Thoracic aorta (tissue), 2 donors: Measurements from ENCODE around the gene AMOTL2. TPM values are rescaled to one million over a fixed set of nuclear protein-coding genes. Genes with fewer than 3 reads are reported as not detected.

Source experiments
- ATAC-seq: fragments of 150-250 bp; one replicate; pipeline ENCODE4 v1.8.0; 2017; ENCODE audit warnings: low read depth; ENCODE audit not compliant: insufficient number of reproducible peaks, low FRiP score
- DNase-seq: peaks from one replicate; pipeline ENCODE4 v3.0.0-alpha.2; 2020; ENCODE audit warnings: low spot score
- H3K27ac ChIP-seq, 2 donors: fragments of 200-600 bp; sonication (generic); 1 replicate in 1 of 2; 2 replicates in 1 of 2; pipeline ENCODE4 v1.5.1; 2016; ENCODE audit warnings: mild to moderate bottlenecking in 2 of 2, moderate library complexity in 2 of 2
- H3K27me3 ChIP-seq: fragments of 200-600 bp; sonication (generic); replicated peaks from 2 replicates; pipeline ENCODE4 v1.6.0; 2016; ENCODE audit warnings: mild to moderate bottlenecking; ENCODE audit not compliant: insufficient read depth
- H3K36me3 ChIP-seq: fragments of 200-600 bp; sonication (generic); one replicate; pipeline ENCODE4 v1.5.1; 2016
- H3K4me1 ChIP-seq, 2 donors: fragments of 200-600 bp; sonication (generic); 1 replicate in 1 of 2; 2 replicates in 1 of 2; pipeline versions ENCODE4 v1.5.1 to v1.6.0; 2016; ENCODE audit warnings: low read depth in 2 of 2, mild to moderate bottlenecking in 1 of 2; ENCODE audit not compliant: control insufficient read depth in 1 of 2
- H3K4me3 ChIP-seq: fragments of 200-600 bp; sonication (generic); 2 replicates; pipeline ENCODE4 v1.5.1; 2016; ENCODE audit warnings: mild to moderate bottlenecking
- H3K9me3 ChIP-seq: fragments of 200-600 bp; sonication (generic); 2 replicates; pipeline ENCODE4 v1.5.1; 2016
- CTCF ChIP-seq: fragments of 200-600 bp; sonication (generic); IDR thresholded peaks from one replicate; pipeline ENCODE4 v1.5.1; 2019; ENCODE audit warnings: antibody characterized with exemption
- total RNA-seq, 2 donors: library from RNA; depleted of rRNA; stranded (reverse); fragments of >200 nt; gene quantifications; one replicate each; pipeline versions ENCODE4 v1.1.0 to v1.2.3, GENCODE V29; 2016

AMOTL2 gene
- total RNA-seq, 2 donors from 2014 or later = 62.4 to 161 TPM

- Histone ChIP-seq H3K9me3 (peaks cover 9% of the 10 kb centered on the region), H3K4me1 (peaks cover 31 to 45% of the 10 kb centered on the region in 2 donors), H3K36me3 (no peaks in the 10 kb centered on the region), H3K27ac (peak overlapping the region; percentile 65 to 74), H3K4me3 (no peak overlapping the region), H3K27me3 (no peaks in the 10 kb centered on the region)
- ATAC-seq (no peak), DNase-seq (no peak)
- no peak for TF ChIP-seq CTCF
These were observed 26.7 kb downstream of the AMOTL2 start for GRCh38 chr3:134347551-134347950.

- Histone ChIP-seq H3K36me3 (no peaks in the 10 kb centered on the region), H3K4me1 (peaks cover 30 to 40% of the 10 kb centered on the region in 2 donors), H3K27me3 (no peaks in the 10 kb centered on the region), H3K27ac (peak overlapping the region in 1 of 2 donors; percentile 74), H3K4me3 (no peak overlapping the region), H3K9me3 (peaks cover 9% of the 10 kb centered on the region)
- no peak for TF ChIP-seq CTCF
- no peak for DNase-seq
- ATAC-seq = no peak
These were observed 27.5 kb downstream of the AMOTL2 start for GRCh38 chr3:134346744-134347143.

- Histone ChIP-seq H3K9me3 (peaks cover 9% of the 10 kb centered on the region), H3K4me3 (no peak overlapping the region), H3K4me1 (peaks cover 20 to 26% of the 10 kb centered on the region in 2 donors), H3K36me3 (no peaks in the 10 kb centered on the region), H3K27ac (peak overlapping the region; percentile 1 to 74), H3K27me3 (no peaks in the 10 kb centered on the region)
- DNase-seq (no peak), ATAC-seq (no peak)
- TF ChIP-seq CTCF = no peak
These were observed 29.0 kb downstream of the AMOTL2 start for GRCh38 chr3:134345202-134345601.

GRCh38 chr3:134344560-134344959 lies 29.7 kb downstream of the AMOTL2 start:
- no peak for TF ChIP-seq CTCF
- Histone ChIP-seq H3K27me3 (no peaks in the 10 kb centered on the region), H3K4me1 (peaks cover 20 to 22% of the 10 kb centered on the region in 2 donors), H3K9me3 (peaks cover 9% of the 10 kb centered on the region), H3K36me3 (no peaks in the 10 kb centered on the region), H3K4me3 (no peak overlapping the region), H3K27ac (no peak overlapping the region)
- ATAC-seq (no peak), DNase-seq (no peak)

- ATAC-seq (no peak), DNase-seq (no peak)
- TF ChIP-seq CTCF = no peak
- Histone ChIP-seq H3K36me3 (no peaks in the 10 kb centered on the region), H3K27me3 (no peaks in the 10 kb centered on the region), H3K27ac (no peak overlapping the region), H3K4me3 (no peak overlapping the region), H3K9me3 (peaks cover 9% of the 10 kb centered on the region), H3K4me1 (peaks cover 3% of the 10 kb centered on the region in 2 donors)
These were observed 32.0 kb downstream of the AMOTL2 start for GRCh38 chr3:134342259-134342658.
